Dedifferentiated amniotic fluid mesenchymal stem cell (primary cell): ENCODE results near the gene TRIM33.
"Not testable (repeated sequence)": the region's sequence is repeated elsewhere in the genome, so short reads cannot be mapped to it uniquely, and the experiment has no call there.

Experiments
- DNase-seq: peaks from one replicate; pipeline ENCODE4 v3.0.0-alpha.2; 2016; ENCODE audit errors: extremely low spot score

Gene TRIM33

DNA sequence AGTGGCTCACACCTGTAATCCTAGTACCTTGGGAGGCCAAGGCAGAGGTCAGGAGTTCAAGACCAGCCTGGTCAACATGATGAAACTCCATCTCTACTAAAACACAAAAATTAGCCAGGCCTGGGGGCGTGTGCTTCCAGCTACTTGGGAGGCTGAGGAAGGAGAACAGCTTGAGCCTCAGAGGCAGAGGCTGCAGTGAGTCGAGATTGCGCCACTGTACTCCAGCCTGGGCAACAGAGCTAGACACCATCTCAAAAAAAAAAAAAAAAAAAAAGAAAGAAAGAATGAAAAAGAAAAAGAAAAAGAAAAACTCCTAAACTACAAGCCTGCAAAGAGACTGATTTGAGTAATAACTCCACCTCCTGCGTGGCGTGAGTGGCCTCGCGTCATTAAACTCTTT lies 92.1 kb downstream of the TRIM33 start:
- DNase-seq = not testable (repeated sequence)

DNA sequence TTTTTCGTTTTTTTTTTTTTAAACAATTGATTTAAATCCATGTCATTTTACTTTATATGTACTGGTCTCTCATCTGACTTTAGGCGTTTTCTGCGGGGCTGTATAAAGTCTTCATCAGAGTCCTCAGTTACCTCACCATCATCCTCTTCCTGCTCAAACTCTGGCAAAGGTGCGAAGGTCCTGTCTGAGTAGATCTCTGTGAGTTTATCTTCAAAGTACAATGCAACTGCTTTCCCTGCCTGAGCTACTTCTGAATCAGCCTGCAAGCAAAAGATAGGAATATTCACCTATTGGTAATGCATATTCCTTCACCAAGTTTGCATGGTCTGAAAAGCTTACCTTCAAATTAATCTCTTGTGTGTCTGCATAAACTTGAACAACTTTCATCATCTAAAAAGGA lies 113.4 kb downstream of the TRIM33 start:
- no peak for DNase-seq

- DNase-seq = no peak
These were observed 115.1 kb downstream of the TRIM33 start for GRCh38 chr1:114395863-114396262.

DNA sequence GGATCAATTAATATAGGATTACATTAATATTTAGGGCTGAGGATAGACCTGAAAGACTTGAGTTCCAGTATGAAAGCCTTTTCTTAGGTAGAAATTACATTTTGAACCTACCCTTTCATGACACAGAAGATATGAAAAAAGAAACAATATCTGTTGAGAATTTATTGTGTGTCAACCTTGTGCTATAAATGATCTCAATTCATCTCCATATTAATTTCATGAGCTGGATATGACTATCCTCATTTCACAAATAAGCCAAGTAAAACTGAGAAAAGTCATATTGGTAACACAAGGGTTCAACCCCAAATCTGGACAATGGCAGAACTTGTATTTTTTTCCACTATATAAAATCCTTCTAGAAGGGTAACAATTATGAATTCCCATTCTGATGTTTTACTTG lies 120.0 kb downstream of the TRIM33 start:
- no peak for DNase-seq

- DNase-seq = no peak
These were observed 120.6 kb downstream of the TRIM33 start for GRCh38 chr1:114390361-114390760.

GRCh38 chr1:114388432-114389003 lies 122.5 kb downstream of the TRIM33 start:
- DNase-seq = no peak

- DNase-seq = not testable (repeated sequence)
These were observed 123.4 kb downstream of the TRIM33 start for GRCh38 chr1:114387585-114387984.

- DNase-seq = no peak
These were observed 124.0 kb downstream of the TRIM33 start for GRCh38 chr1:114387010-114387360.

DNA sequence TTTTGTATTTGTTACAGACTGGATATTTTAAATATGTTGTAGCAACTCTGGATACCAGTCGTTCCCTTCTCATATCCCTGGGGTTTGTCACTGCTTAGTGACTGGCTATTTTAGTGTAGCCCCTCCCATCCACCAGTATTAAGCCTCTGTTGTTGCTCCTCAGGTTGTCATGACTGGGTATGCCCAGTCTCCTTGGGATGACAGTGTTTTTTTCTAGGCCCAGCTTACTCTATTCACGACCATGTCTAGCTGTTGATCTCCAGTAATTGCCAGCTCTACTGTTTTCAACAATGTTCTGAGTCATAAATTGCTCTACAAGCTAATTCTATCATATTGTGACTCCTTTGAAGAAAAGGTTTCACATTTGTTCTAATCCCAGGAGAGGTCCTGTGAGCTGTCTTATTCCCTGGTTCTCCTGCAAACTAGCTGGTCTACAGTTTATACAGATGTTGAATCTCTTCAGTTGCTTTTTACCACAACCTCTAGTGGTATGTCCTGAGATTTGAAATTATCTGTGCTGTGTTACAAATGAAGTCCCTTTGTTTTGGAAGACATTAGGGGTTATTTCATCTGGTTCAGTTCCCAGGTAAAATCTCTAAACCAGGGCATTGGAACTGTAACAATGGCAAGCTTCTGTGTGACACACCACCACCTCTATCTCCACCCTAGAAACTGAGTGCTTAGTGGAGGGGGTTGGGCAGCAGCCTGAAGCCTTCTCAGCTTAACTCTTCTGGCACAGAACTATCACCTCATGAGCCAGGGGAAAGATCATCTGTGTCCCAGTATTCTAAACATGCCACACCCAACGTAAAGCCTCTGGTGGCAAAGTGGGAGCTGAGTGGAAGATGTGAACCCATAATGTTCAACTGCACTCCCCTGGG lies 124.6 kb downstream of the TRIM33 start:
- DNase-seq = no peak

GRCh38 chr1:114384922-114385321 lies 126.1 kb downstream of the TRIM33 start:
- no peak for DNase-seq

GRCh38 chr1:114379987-114380386 lies 131.0 kb downstream of the TRIM33 start:
- DNase-seq = no peak

DNA sequence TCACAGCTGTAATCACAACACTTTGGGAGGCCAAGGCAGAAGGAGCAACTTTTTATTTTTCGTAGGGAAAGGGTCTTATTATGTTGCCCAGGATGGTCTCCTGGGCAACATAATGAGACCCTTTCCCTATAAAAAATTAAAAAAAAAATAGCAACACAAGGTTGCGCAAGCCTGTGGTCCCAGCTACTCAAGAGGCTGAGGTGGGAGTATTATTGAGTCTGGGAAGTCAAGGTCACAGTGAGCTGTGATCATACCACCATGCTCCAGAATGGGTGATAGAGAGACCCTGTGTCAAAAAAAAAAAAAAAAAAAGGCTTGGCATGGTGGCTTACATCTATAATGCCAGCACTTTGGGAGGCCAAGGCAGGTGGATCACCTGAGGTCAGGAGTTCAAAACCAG lies 131.6 kb downstream of the TRIM33 start:
- DNase-seq = no peak

GRCh38 chr1:114377356-114377755 lies 133.6 kb downstream of the TRIM33 start:
- no peak for DNase-seq

GRCh38 chr1:114369930-114370329 lies 141.1 kb downstream of the TRIM33 start:
- DNase-seq = no peak

GRCh38 chr1:114369266-114369919 lies 141.6 kb downstream of the TRIM33 start:
- not testable (repeated sequence) for DNase-seq

DNA sequence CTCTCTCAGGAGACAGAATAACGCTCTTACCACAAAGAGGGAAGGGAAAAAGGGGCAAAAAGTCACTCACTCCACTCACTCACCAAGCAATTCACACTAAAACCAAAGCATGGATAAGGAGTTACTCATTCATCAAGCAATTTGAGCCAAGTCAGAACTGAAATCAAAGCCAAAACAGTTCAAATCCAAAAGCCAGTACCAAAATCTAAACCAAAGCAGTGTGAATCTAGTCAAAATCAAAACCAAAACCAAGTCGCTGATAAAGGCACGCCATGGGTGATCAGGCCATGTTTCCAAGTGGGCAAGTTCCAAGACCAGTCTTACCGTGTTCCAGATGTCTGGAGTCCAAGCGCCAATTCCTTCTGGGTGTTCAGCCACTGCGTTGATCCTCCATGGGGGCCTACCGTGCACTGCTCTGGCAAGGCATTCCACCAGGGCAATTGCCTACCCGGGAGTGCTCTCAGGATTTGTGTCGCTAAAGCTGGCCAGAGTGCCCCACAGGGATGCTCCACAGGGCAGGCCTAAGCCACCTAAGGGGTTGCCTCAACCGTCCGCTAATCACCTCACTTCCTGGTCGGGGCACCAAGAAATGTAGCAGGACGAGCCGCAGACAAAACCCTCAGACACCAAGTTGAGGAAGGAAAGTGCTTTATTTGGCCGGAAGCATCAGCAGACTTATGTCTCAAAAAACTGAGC lies 142.3 kb downstream of the TRIM33 start:
- DNase-seq = no peak

DNA sequence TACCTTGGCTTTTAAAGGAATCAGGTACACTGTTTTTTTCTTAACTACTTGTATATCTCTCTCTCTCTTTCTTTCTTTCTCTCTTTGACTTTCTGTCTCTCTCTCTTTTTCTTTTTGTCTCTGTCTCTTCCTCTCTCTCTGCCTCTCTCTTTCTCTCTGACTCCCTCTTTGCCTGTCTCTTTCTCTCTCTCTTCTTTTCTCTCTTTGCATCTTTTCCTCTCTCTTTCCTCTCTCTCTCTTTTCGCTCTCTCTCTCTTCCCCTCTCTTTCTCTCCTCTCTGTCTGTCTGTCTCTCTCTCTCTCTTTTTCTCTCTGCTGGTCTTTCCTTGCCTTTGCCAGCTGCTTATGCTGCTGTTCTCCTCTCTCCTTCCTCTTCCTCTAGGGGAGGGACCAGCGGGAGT lies 143.2 kb downstream of the TRIM33 start:
- no peak for DNase-seq

- DNase-seq = not testable (repeated sequence)
These were observed 147.8 kb downstream of the TRIM33 start for GRCh38 chr1:114363230-114363629.

- DNase-seq = no peak
These were observed 151.2 kb downstream of the TRIM33 start for GRCh38 chr1:114359791-114360190.

DNA sequence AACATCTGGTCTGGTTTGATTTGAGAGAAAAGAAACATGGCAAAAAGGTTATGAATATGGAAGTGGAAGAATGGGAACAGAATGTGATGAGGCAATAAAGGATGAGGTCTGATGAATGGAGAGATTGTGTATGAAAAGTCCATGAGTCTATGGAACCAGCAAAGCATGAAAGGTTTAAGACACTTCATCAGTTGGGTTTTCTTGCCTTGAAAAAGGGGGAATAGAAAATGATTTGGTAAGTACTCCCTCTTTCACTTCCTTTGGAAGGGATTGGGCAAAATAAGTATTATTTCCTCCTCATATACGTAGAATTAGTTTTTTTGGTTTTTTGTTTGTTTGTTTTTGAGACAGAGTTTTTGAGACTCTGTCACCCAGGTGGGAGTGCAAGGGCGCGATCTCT lies 155.8 kb downstream of the TRIM33 start:
- DNase-seq = no peak

- DNase-seq = no peak
These were observed 157.7 kb downstream of the TRIM33 start for GRCh38 chr1:114353262-114353661.

- no peak for DNase-seq
These were observed 158.2 kb downstream of the TRIM33 start for GRCh38 chr1:114352797-114353196.
